ENCODE data around the gene SEZ6L.

Gene SEZ6L

GRCh38 chr22:26283330-26283729, 114.1 kb downstream of the SEZ6L start:
- Histone ChIP-seq H3K4me3 (replicated peaks; ENCODE audit: insufficient read depth, low read length) (no peak overlapping the region), H3K27ac (replicated peaks) (no peak overlapping the region), H3K27me3 (ENCODE audit: insufficient read depth, poor library complexity, severe bottlenecking) (no peaks in the 10 kb centered on the region)
- TF ChIP-seq SPI1 (IDR thresholded peaks at IDR 0.05; ENCODE audit: borderline replicate concordance, low read depth) (no peak), GABPA (IDR thresholded peaks at IDR 0.05; ENCODE audit: low read depth) (no peak), POLR2AphosphoS5 (IDR thresholded peaks at IDR 0.05; ENCODE audit: low read depth) (no peak), REST (IDR thresholded peaks at IDR 0.05; ENCODE audit: insufficient replicate concordance, low read depth) (no peak), CTCF (IDR thresholded peaks at IDR 0.05; ENCODE audit: insufficient read depth, low read length) (no peak)
- no peak for DNase-seq (ENCODE audit: low read depth in 1 of 2, low spot score in 1 of 2)

GRCh38 chr22:26285632-26286031, 116.4 kb downstream of the SEZ6L start:
- DNase-seq (ENCODE audit: low read depth in 1 of 2, low spot score in 1 of 2), result no peak
- Histone ChIP-seq H3K27me3 (ENCODE audit: insufficient read depth, poor library complexity, severe bottlenecking) (no peaks in the 10 kb centered on the region), H3K27ac (replicated peaks) (no peak overlapping the region), H3K4me3 (replicated peaks; ENCODE audit: insufficient read depth, low read length) (no peak overlapping the region)
- no peak for TF ChIP-seq CTCF (IDR thresholded peaks at IDR 0.05; ENCODE audit: insufficient read depth, low read length)
- TF ChIP-seq SPI1 (IDR thresholded peaks at IDR 0.05; ENCODE audit: borderline replicate concordance, low read depth), result no peak
- TF ChIP-seq REST (IDR thresholded peaks at IDR 0.05; ENCODE audit: insufficient replicate concordance, low read depth), result no peak
- TF ChIP-seq GABPA (IDR thresholded peaks at IDR 0.05; ENCODE audit: low read depth), result no peak
- no peak for TF ChIP-seq POLR2AphosphoS5 (IDR thresholded peaks at IDR 0.05; ENCODE audit: low read depth)

GRCh38 chr22:26286091-26286820, 117.0 kb downstream of the SEZ6L start:
- TF ChIP-seq SPI1 (IDR thresholded peaks at IDR 0.05; ENCODE audit: borderline replicate concordance, low read depth) (no peak), REST (IDR thresholded peaks at IDR 0.05; ENCODE audit: insufficient replicate concordance, low read depth) (no peak), CTCF (IDR thresholded peaks at IDR 0.05; ENCODE audit: insufficient read depth, low read length) (no peak), GABPA (IDR thresholded peaks at IDR 0.05; ENCODE audit: low read depth) (no peak), POLR2AphosphoS5 (IDR thresholded peaks at IDR 0.05; ENCODE audit: low read depth) (no peak)
- no peak for DNase-seq (ENCODE audit: low read depth in 1 of 2, low spot score in 1 of 2)
- no peak overlapping the region for H3K4me3 ChIP-seq (replicated peaks; ENCODE audit: insufficient read depth, low read length)
- H3K27ac ChIP-seq (replicated peaks), result no peak overlapping the region
- H3K27me3 ChIP-seq (ENCODE audit: insufficient read depth, poor library complexity, severe bottlenecking), result no peaks in the 10 kb centered on the region
